Stimulated activated CD8-positive, alpha-beta memory T cell treated with anti-CD3 and anti-CD28 coated beads, Interleukin-4, amount 100 ng/mL, for 24 hours (primary cell): ENCODE measurements around the gene OR1L4.

Experiments used
- DNase-seq: peaks from one replicate; pipeline ENCODE4 v3.0.0-alpha.2; 2020; ENCODE audit warnings: low read depth

The OR1L4 gene

GRCh38 chr9:122723690-122724089 lies at the start of gene OR1L4:
Gene OR1L4 (plus strand): TSS chr9:122723990. CDS start chr9:122723990, 0 bp downstream.
- no peak for DNase-seq

GRCh38 chr9:122684851-122685250 lies 38.9 kb upstream of the OR1L4 start:
- DNase-seq, result no peak

- DNase-seq, result no peak
These were observed 28.1 kb upstream of the OR1L4 start for GRCh38 chr9:122695696-122696095.

- no peak for DNase-seq
These were observed 5.8 kb upstream of the OR1L4 start for GRCh38 chr9:122718038-122718437.

- DNase-seq, result no peak
These were observed 4.6 kb upstream of the OR1L4 start for GRCh38 chr9:122719218-122719617.

- no peak for DNase-seq
These were observed 18.2 kb downstream of the OR1L4 start, which contains the start of gene OR1L6 for GRCh38 chr9:122742003-122742402. Gene OR1L6 (plus strand): TSS chr9:122742303. CDS start chr9:122749848, 7,545 bp downstream.

- DNase-seq, result no peak
These were observed 31.0 kb downstream of the OR1L4 start for GRCh38 chr9:122754825-122755224.

GRCh38 chr9:122767817-122768216 lies 44.0 kb downstream of the OR1L4 start:
- DNase-seq, result no peak
